HG02938 (cell line): ENCODE measurements around the gene COL13A1.

ENCODE experiments used
- ATAC-seq: cut with Tn5 transposase; IDR thresholded peaks from one replicate; pipeline ENCODE4 v1.9.1; 2021; ENCODE audit warnings: mild to moderate bottlenecking, moderate library complexity; ENCODE audit not compliant: unreplicated experiment

COL13A1 gene

GRCh38 chr10:69884024-69884367 is 82.3 kb downstream of the COL13A1 start:
- no peak for ATAC-seq

- no peak for ATAC-seq
Measured at GRCh38 chr10:69884686-69885085, 83.0 kb downstream of the COL13A1 start.

DNA sequence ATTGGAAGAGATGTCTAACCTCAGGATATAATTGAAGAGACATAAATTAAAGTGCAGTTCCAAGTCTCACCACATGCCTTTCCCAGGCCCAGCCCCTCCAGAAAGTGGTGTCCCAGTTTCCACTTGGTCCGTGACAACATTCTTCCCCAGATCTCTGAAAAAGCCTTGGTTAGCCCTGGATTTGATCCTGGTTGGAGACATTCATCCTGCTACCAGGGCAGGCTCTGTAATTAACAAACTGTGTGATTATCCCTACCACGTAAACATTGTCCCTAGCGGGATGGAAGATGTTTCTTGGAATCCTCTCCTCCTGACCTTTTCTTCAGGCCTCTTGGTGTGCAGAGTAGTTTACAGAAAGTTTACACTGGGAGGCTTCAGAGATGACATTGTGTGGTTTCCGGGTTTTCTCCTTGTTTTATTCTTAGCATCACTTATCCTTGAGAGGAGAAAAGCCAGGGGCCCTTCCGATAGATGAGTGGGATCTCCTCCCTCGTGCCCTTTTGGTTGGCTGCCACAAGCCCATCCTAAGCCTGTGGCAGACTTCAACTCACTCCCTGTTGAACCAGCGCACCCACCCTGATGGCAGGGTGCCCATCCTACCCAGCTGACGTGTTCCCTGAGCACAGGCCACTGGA is 83.8 kb downstream of the COL13A1 start:
- ATAC-seq: no peak

DNA sequence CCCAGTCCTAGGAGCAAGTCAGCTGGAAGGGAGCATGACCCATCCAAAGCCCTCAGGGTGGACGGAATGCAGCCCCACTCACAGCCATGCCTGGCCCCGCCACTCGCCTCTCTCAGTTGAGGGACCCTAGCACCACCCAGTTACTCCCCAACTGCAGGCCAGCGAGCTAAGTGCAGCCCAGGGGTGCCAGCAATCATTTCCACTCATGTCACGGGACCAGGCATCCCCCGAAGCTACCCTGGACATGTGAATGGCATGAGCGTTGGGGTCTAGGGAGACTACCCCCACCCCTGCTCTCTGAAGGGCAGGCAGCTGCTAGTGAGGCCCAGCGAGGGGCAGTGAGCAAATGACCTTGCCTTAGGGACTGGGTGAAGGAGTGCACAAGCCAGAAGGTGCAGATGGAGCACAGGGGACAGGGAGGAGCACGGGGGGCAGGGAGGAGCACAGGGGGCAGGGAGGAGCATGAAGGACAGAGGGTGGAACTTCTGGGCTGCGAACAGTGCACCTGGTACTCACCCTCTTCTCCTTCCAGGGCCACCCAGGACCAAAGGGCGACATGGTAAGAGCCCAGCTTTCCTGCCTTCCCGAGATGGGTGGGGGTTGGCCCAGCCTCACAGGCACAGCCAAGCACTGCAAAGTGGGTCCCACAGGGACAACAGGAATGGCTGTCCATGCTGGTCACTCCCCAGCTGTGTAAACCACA is 87.3 kb downstream of the COL13A1 start:
- ATAC-seq: no peak

- no peak for ATAC-seq
Measured at GRCh38 chr10:69890065-69890847, 88.5 kb downstream of the COL13A1 start.

- ATAC-seq: no peak
Measured at GRCh38 chr10:69891057-69891617, 89.4 kb downstream of the COL13A1 start.

GRCh38 chr10:69892406-69892805 is 90.7 kb downstream of the COL13A1 start:
- no peak for ATAC-seq

GRCh38 chr10:69892816-69893215 is 91.1 kb downstream of the COL13A1 start:
- no peak for ATAC-seq

GRCh38 chr10:69893271-69893900 is 91.7 kb downstream of the COL13A1 start:
- ATAC-seq: no peak

DNA sequence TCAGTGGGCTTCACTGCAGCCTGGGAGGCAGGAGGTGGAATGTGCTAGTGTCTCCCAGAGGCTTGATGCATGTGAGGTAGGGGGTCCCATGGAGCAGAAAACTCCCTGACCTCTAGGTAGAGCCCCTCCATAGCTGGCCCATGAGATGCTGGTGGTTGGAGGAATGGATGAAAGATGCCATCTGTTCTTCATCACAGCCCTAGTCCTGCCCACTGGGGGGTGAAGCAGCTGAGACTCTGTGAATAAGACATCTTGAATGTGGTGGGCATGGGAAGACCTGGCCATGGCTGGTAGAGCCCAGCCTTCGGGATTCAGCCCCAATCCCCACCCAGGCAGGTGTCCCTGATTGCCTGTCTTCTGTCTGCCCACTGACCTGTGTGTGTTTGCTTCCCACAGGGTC is 92.5 kb downstream of the COL13A1 start:
- ATAC-seq: no peak

- ATAC-seq: no peak
Measured at GRCh38 chr10:69895759-69896158, 94.1 kb downstream of the COL13A1 start.

GRCh38 chr10:69896606-69897231 is 95.0 kb downstream of the COL13A1 start:
- ATAC-seq: no peak

GRCh38 chr10:69897432-69897831 is 95.7 kb downstream of the COL13A1 start:
- ATAC-seq: no peak

- no peak for ATAC-seq
Measured at GRCh38 chr10:69897999-69898398, 96.3 kb downstream of the COL13A1 start.

GRCh38 chr10:69898524-69898923 is 96.8 kb downstream of the COL13A1 start:
- no peak for ATAC-seq

DNA sequence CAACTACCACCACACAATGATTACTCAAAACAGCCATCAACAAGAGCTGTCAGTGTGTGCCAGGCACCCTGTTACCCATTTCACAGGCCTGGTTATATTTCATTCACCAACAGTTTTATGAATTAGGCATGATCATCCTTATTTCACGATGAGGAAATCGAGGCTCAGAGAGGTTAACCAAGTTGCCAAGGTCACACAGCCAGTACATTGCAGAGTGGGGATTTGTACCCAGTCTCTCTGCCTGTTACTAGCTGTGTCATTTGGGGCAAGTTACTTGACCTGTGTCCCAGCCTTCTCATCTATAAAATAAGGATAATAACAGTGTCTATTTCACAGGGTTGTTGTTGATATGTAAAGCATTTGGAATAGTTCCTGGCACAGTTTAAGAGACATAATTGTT is 97.2 kb downstream of the COL13A1 start:
- ATAC-seq: no peak

GRCh38 chr10:69899727-69900595 is 98.3 kb downstream of the COL13A1 start:
- no peak for ATAC-seq

DNA sequence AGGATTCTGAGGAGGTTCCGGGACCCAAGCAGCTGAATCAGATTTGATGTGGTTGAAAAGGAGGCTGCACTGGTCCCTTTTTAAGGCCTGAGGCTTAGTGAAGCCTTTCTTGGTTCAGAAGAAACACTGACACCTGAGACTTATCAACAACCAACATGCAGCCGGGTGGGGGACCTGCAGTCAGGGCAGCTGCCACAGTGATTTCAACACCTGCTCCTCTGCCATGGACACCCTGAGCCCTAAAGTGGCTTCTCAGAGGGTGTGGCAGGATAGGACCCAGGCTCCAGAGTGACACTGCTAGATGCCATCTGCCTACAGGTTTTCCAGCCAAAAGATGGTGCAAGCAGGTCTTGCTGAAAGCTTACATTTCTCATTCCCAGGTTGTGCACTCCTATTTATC is 99.3 kb downstream of the COL13A1 start:
- no peak for ATAC-seq

DNA sequence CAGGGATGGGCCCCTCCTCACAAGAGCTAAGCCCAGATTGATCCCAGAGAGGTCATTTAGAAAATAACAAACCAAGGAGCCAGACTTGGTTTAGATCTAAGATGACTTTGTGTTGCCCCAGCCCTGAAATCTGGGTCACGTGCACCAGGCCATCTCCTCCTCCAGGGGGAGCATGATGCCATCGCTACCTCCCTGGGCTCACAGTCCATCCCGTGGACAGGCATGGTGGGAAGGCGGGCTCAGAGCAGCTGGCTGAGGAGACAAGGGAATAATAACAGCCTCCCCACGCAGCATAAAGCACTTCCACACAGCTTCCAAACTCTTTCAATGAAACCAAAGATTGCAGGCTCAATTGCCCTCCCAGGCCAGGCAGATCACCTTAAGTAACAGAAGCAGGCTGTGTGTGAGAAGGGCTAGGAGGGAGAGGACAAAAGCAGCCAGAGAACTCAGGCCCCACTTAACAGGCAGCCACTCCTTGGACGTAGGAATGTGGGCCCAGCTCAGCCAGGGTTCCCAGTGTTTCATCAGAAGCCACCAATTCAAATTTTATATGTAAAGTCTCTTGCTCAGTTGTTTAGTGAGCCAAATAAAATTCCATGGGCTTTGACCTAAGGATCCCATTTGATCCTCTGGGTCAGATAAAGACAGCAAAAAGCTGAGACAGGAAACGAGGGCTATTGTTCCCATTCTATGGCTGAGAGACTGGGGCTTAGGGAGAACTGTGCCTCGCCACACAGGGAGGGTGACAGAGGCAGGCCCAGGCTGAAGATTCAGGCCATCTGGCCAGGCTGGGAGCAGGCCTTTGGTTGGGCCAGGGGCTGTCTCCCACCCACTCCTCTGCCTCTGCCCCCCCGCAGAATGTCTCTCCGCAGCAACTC is 100.2 kb downstream of the COL13A1 start:
- no peak for ATAC-seq
